SKM-1 (cell line): ENCODE results near the gene SLC25A4.
"Not testable (repeated sequence)": the region's sequence is repeated elsewhere in the genome, so short reads cannot be mapped to it uniquely, and the experiment has no call there.

Experiments
- DNase-seq: peaks from one replicate; lab custom pipeline; 2025; ENCODE audit not compliant: unreplicated experiment; lab: John Stamatoyannopoulos, UW

SLC25A4 gene

GRCh38 chr4:185142912-185143600, at the start of gene SLC25A4:
SLC25A4 (plus strand) TSS chr4:185143266; CDS start chr4:185143373, 107 bp downstream.
- DNase-seq: peak; percentile 62

DNA sequence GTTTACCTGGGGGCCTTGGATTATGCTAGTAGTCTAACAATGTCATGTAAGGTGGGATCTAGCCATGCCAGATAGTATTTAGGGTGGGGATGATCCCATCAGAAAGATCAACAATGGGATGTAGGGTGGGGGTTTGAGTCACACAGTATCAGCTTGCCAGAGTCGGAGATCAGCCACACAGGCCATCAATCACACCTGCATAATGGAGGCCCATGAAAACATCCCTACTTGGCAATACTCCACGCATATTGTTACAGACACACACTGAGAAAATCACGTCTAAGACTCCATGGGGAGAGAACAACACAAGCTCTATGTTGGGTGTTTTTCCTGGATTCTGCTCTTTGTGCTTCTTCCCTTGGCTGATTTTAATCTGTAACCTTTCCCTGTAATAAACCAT, 49.5 kb upstream of the SLC25A4 start:
- DNase-seq: no peak

GRCh38 chr4:185096032-185096653, 46.9 kb upstream of the SLC25A4 start:
- DNase-seq: peak; percentile 14

- no peak for DNase-seq
These were observed 44.6 kb upstream of the SLC25A4 start for GRCh38 chr4:185098474-185098873.

DNA sequence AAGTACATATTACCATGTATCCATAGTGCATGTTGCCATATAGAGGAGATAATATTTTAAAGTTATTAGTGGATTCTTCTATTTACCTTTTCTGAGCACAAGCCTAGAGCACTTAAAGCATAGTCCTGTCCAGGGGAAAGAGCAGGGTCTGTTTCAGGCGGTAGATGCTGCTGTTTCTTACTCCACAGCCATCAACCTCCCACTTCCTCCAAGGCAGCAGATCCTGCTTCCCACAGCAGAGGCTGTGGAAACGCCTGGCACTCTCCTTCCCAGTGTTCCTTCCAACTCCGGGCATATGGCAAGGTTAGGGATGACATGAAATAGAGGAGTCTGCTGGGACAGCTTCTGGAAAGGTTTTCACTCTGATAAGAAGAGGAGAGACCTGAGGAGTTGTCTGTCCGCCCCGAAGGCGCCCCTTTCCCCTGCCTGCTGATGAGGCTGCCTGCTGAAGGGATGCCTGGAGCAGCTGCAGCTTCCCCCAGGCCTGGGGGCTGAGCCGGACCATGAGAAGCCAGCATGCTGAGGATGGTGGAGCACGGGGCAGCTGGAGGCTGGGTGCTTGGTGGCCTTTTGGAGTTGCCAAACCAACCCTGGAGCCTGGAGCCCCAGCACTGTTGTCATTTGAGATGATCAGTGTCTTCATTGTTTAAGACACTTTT, 43.9 kb upstream of the SLC25A4 start:
- no peak for DNase-seq

- no peak for DNase-seq
These were observed 43.1 kb upstream of the SLC25A4 start for GRCh38 chr4:185099940-185100339.

DNA sequence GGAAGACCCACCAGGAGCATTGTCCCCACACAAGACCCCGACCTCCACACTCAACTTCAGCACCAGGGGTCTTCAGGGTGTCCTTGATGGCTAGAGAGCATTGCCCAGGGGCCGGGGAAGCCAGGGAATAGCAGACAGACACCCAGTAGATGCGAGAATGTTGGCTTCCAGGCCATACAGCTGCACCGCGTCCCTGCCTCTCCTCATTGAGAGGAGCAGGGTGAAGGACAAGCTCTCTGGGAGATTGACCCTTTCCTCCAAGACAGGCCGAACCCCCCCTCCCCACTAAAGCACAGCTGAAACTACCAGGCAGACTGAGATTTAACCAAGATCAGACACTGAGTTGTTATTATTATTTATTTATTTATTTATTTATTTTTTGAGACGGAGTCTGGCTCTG, 42.6 kb upstream of the SLC25A4 start:
- no peak for DNase-seq

GRCh38 chr4:185101354-185101890, 41.6 kb upstream of the SLC25A4 start:
- no peak for DNase-seq

- no peak for DNase-seq
These were observed 38.3 kb upstream of the SLC25A4 start for GRCh38 chr4:185104733-185105132.

- DNase-seq: no peak
These were observed 36.7 kb upstream of the SLC25A4 start for GRCh38 chr4:185106353-185106752.

- DNase-seq: not testable (repeated sequence)
These were observed 35.5 kb upstream of the SLC25A4 start for GRCh38 chr4:185107574-185107973.

DNA sequence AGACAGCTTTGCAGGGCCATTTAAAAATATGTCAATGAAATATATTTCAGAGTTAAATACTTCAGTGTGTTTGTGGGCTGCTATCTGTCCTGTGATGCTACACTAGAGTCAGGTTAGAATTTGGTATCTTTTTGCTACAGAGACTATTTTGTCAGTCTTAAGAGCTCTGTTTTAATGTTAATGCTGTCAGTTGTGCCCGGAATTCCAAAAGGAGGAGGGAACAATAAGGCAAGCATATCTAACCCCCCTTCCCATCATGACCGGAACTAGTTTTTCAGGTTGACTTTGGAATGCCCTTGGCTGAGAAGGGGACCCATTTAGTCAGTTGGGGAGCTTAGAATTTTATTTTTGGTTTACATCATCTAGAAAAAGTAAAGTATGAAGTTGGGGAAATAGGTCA, 34.9 kb upstream of the SLC25A4 start:
- no peak for DNase-seq

GRCh38 chr4:185108669-185109068, 34.4 kb upstream of the SLC25A4 start:
- DNase-seq: no peak

DNA sequence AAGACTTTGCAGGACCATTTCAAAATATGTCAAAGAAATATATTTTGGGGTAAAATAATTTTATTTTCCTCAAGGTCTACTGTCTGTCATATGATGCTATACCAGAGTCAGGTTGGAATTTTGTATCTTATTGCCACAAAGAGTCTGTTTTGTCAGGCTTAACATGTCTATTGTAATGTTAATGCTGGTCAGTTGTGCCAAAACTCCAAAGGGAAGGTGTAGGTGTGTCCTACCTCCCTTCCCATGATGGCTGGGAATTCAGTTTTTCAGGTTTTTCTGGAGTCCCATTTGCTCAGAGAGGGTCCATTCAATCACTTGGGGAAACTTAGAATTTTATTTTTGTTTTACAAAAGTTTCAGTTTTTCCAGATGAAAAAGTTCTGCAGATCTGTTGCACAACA, 33.3 kb upstream of the SLC25A4 start:
- no peak for DNase-seq

- DNase-seq: no peak
These were observed 32.7 kb upstream of the SLC25A4 start for GRCh38 chr4:185110375-185110823.

DNA sequence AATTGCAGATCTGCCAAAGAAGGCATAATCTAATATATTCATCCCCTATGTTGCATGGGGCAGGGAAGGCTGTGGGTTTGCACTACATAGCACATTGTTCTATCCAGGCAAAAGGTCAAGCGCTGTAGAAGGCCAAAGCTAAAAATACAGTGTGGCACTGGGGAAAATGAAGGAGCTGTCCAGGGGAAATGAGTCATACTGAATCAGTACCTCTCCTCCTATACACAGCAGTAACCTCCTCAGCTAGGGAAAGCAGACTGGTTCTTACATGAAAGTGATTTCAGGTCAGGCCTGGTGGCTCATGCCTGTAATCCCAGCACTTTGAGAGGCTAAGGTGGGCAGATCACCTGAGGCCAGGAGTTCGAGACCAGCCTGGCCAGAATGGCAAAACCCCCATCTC, 31.0 kb upstream of the SLC25A4 start:
- peak; percentile 11 for DNase-seq

DNA sequence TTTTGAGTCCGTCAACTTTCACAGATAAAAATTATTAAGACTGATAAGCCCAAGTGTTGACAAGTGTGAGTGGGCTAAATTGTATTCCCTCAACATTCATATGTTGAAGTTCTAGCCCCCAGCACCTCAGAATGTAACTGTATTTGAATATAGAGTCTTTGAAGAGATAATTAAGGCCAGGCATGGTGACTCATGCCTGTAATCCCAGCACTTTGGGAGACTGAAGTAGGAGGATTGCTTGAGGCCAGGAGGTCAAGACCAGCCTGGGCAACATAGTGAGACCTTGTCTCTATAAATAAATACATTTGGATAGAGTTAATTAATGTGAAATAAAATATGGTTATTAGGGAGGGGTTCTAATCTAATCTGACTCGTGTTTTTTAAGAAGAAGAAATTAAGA, 29.7 kb upstream of the SLC25A4 start:
- no peak for DNase-seq

DNA sequence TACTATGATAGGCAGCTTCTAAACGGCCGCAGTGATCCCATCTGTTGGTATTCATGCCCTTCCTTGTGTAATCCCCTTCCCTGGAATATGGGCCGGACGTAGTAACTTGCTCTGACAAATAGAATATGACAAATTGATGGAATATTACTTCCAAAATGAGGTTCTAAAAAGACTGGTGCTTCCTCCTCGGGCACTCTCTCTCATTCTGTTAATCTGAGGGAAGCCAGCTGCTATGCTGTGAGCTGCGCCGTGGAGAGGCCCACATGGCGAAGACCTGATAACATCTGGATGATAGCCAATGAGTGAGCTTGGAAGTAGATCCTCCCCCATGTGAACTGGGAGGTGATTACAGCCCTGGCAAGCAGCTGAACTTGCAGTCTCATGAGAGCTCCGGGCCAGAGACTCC, 27.2 kb upstream of the SLC25A4 start:
- DNase-seq: no peak

DNA sequence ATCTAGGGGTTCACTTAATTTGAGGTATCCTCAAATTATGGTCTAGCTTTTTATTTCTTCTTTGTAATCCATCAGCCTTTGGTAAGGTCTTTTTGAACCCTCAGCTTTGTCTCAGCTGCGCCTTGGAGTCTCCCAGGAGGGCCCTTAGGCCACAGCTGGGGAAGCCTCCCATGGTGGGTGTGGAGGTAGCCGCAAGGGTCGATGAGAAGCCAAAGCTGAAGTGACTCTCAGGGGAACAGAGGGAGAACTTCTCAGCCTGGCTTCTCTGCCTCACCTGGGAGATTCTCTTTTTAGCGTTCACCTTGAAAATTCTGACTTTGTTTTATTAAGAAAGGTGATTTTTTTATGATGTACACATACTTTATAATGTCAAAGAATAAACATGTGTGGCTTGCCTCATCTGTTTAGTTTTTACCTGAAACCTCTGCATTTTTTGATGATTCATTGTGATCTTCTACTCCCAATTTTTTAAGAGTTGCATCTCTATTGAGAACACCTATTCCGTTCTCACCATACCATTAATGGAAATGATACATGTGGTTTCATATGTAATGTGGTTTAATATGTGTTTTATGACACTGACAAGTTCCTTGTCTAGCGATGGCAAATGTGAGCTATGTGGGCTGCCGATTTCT, 25.6 kb upstream of the SLC25A4 start:
- DNase-seq: no peak

- no peak for DNase-seq
These were observed 24.2 kb upstream of the SLC25A4 start for GRCh38 chr4:185118876-185119275.

GRCh38 chr4:185119467-185119866, 23.6 kb upstream of the SLC25A4 start:
- DNase-seq: not testable (repeated sequence)
